Measurements from ENCODE around the gene LIMS1.
A peak's percentile ranks its signal among the peaks of the same experiment; 100 is the strongest.
"Not testable (repeated sequence)": the region's sequence is repeated elsewhere in the genome, so short reads cannot be mapped to it uniquely, and the experiment has no call there.

The LIMS1 gene

DNA sequence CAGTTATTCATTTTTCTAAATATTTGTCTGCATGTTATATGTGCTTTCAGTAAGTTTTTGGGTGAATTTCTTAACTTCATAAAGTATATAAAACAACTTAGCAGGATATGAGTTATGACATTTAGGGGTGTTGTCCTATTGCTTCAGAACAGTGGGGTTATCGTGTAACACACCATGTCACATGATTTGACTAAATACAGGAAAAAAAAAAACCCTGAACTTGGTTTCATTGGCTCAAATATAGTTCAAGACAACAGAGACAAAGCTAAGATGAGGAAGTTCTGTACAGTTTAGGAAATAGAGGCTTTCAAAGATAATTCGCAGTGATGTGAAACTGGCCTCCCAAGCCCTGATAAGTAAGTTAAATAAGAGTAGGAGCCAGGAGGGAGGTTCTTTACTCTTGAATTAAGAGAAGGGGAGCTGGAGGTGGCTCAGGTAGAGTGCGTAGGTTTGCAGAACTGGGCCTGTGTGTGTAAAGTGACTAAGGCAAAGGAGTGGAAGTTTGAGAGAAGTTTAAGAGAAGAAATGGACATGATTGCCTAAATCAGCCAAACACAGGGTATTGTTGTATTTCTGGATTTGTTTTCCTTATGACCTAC is 53.9 kb downstream of the LIMS1 start:
- no peak for DNase-seq

DNA sequence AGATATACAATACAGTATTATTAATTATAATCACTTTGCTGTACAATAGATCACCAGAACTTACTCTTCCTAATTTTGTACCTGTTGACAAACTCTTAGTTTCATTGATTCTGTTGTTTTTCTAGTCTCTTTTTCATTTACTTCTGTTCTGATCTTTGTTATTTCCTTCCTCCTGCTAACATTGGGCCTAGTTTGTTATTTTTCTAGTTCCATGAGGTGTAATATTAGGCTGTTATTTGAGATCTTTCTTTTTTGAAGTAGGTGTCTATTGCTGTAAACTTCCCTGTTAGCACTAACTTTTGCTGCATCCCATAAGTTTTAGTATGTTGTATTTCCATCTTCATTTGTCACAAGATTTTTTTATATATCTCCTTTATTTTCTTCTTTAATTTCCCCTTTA is 55.1 kb downstream of the LIMS1 start:
- DNase-seq: no peak

DNA sequence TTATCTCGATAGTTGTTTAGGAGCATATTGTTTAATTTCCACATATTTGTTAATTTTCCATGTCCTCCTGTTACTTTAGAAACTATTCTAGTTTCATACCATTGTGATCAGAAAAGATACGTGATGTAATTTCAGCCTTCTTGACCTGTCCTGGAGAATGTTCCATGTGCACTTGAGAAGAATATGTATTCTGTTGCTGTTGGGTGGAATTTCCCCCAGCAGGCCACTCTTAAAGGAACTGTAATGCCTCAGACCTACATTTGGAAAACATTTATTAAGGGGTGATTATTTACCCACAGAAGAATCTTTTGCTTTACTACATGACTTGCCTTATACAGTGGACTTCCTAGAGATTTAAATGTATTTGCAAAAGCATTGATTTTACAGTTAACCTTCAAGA is 55.5 kb downstream of the LIMS1 start:
- no peak for DNase-seq

DNA sequence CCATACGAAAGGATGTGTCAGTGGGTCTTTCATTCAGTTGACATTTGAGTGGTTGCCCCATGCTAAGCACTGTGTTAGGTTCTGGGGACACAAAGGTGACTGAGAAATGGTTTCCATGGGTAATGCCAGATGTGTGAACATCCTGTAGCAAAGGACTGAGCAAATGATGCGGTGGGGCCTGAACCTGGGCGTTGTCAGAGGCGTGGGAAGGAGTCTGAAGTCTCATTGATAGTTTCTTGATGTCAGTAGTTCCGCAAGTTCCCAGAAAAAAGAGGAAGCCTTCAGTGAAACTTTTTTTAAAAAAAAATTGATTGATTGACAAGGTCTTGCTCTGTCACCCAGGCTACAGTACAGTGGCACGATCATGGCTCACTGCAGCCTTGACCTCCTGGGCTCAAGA is 56.9 kb downstream of the LIMS1 start:
- no peak for DNase-seq

DNA sequence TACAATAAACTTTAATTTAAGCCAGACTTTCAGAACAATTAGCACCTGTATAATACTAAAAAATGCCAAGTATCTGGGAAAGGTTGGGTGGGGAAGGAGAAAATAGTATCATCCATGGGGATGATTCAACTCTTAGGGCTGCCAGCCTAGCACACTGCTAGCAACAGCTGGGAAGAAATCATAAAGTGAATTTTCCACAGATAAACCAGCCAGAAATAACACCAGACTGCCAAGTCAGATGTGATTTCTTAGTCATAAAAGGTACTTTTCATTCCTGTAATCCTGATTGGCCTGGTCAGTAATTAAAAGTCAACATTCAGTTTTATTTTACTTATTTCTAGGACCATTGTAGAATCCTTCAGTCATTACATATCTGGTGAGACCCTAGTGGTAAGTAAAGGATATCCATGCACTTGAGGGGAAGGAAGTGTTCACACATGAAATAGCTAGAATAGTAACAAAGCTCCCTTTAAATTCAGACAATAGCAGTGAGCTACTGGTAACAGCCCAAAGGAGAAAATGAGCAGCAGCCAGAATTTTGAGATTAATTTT is 59.4 kb downstream of the LIMS1 start:
- no peak for DNase-seq

GRCh38 chr2:108594132-108594981 is 60.1 kb downstream of the LIMS1 start:
- DNase-seq: no peak

DNA sequence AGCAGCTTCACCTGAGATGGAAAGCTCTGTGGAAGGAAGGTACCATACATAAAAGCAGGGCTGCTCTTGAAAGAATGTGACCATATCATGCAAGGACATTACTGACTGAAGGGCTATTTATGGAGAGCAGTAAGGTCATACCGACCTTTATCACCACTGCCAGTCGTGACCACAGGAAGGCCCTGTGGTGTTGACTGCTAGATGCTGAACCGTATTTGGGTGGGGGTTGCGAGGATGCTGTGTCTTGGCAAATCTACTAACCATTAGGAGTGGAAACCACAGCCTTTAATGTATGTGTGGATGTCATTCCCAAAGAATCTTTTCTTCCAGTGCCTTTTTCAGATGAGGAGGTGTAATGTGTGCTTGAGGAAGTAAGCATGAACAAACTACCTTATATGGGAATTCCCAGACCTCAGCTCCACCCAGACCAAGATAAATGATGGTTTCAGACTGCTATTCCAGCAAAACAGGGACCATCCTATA is 60.8 kb downstream of the LIMS1 start:
- DNase-seq: no peak

DNA sequence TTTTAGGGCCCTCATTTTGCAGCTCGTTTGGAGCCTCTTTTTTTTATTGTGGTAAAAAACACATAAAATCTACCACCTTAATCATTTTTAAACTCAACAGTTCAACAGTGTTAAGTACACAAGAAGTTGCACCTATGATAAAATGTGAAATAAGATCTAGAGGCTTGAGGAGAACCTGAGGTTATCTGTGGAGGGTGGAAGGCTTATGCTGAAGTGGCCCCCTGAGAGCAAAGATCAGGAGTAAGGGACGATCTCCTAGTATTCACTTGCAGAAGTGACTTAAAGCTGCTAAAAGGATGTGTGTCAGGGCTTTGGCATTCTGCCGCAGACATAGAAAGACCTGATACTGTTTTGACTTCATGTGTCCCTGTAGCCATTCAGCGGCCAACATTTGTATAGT is 61.5 kb downstream of the LIMS1 start:
- peak in 1 of 2 experiments; percentile 42 for DNase-seq

- peak in 1 of 2 experiments; percentile 30 for DNase-seq
Observed at GRCh38 chr2:108597105-108597744, 63.0 kb downstream of the LIMS1 start.

- DNase-seq: not testable (repeated sequence)
Observed at GRCh38 chr2:108601199-108601598, 66.9 kb downstream of the LIMS1 start.

DNA sequence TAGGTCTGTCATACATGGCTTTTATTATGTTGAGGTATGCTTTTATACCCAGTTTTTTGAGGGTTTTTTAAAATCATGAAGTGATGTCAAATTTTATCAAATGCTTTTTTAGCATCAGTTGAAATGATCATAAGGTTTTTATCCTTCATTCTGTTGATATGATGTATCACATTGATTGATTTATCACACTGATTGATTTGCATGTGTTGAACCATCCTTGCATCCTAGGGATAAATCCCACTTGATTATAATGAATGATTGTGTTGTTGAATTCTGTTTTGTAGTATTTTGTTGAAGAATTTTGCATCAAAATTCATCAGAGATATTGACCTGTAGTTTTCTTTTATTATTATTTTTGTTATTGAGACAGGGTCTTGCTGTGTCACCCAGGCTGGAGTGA is 68.2 kb downstream of the LIMS1 start:
- DNase-seq: no peak

- no peak for DNase-seq
Observed at GRCh38 chr2:108604196-108604595, 69.9 kb downstream of the LIMS1 start.

GRCh38 chr2:108605947-108606346 is 71.7 kb downstream of the LIMS1 start:
- no peak for DNase-seq

DNA sequence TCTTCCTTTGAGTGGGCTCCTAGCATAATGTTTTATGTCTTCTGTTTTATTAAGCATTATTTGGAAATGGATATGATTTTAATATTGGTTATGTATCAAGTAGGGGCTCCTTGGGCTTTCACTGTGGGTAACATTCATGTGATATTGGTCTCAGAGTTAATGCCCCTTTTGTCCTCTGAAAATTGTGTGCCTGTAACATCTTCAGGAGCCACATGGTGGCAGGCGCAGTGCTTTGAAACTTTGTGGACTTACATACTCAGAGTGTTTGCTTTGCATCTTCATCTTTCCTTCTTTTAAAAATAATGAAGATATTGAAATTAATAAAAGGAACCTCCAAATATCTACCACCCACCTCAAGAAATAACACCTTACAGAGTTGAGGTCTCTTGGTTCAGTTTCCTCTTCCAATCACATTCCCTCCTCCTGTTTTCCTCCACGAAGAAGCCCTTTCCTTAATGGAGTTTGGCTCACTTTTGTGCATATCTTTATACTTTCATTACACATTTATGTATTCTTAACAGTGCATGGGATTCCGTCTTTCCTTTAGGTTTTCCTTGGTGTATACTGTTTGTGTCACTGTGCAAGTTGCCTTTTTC is 73.5 kb downstream of the LIMS1 start:
- DNase-seq: peak; percentile 23 to 43

DNA sequence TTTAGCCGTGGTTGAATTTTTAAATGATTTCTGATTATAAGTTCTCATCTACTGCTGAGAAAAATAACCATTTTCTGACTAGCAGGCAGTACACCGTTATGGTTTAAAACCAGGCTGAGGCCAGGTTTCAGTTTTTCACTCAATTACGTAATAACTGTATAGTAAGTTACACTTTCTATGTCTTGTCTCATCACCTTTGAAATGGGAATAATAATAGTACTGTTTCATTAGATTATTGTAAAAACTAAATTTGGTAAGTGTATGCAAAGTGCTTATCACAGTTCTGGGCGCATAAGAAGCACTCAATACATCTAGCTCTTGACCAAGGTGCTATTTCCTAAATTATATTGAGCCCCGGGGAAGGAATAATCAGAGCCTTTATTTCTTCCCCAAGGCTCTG is 76.8 kb downstream of the LIMS1 start:
- no peak for DNase-seq

GRCh38 chr2:108612153-108612513 is 77.9 kb downstream of the LIMS1 start:
- DNase-seq: no peak

DNA sequence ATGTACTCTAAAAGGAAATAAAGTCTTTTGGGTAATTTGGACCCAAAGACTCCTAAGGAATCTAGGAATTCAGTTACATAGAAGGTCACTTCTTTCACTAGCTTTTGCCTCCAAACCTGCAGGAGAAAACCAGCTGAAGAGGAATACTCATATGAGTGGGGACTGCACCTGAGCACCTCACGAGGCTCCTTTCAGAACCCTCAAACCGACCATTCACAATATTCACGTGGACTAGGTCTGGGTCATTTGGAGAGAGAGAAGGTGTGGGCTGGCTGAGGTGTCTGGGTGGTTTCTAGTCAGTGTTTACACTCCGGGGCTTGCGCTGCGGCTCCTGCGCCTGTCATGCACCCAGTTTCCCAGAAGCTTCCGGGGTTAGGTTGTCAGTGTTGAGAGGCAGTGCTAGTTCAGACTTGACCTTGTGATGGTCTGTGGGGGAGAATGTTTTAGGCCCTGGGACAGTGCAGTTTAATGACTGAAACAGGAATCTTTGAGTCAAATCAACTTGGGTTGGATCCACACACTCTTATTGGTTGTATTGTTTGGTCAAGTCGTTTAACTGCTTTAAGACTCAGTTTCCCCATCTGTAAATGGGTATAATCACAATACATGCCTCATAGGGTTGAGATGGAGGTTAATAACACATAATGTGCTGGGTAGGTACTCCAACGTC is 78.4 kb downstream of the LIMS1 start:
- no peak for DNase-seq

GRCh38 chr2:108613261-108614042 is 79.2 kb downstream of the LIMS1 start:
- peak in 1 of 2 experiments; percentile 47 for DNase-seq

DNA sequence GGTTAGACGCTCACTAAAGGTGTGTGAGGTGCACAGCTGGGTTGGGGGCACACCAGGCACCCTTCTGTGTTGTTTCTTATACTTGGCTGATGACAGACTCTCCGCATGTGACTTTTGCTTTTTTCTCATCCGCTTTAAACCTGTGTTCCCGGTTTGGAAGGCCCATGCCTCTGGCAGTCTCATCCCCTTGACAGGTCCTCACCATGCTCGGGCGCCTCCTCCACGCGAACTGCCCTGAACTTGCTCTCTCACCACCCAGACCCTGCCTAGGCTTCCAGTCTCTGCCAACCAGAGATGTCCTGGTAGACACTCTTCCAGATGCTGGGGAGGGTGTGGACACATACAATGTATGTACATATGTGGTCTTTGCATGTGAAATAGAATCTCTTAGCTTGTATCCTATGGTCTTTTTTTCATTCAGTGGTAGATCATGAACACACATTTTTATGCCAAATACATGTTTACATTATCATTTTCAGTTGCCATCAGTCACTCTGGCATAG is 79.8 kb downstream of the LIMS1 start:
- DNase-seq: no peak

DNA sequence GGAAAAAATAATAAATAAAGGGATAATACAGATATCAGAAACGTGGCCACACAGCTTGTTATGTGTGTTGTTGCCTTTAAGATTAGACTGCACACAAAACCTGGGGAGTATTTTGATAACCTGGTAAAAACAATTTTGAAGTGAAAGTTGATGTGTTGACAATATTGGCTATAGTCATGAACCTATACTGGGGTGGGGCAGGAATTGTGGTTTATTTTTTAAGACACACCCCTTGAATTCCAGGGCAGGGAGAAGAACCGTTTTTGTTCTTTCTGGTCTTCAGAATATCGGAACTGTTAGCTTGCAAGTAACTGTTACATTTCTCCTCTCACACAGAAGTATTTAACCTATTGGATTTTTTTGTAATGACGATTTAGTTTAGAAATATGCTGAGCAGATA is 80.4 kb downstream of the LIMS1 start:
- no peak for DNase-seq

- no peak for DNase-seq
Observed at GRCh38 chr2:108615480-108616090, 81.3 kb downstream of the LIMS1 start.

Data from NCI-H524 (cell line).